ENCODE data around the gene TNFRSF19. TPM values are rescaled to one million over a fixed set of nuclear protein-coding genes. Genes with fewer than 3 reads are reported as not detected.

The TNFRSF19 gene
- total RNA-seq, 3 donors from 2014 or later, result 5.3 to 9.1 (median 7.9) TPM

- Histone ChIP-seq H3K4me3 (no peak overlapping the region), H3K36me3 (no peaks in the 10 kb centered on the region), H3K27me3 (no peaks in the 10 kb centered on the region), H3K9me3 (no peaks in the 10 kb centered on the region), H3K27ac (no peak overlapping the region), H3K4me1 (peaks cover 0 to 4% of the 10 kb centered on the region in 2 donors)
- no peak for TF ChIP-seq POLR2AphosphoS5 (IDR thresholded peaks at IDR 0.05)
- no peak for TF ChIP-seq CTCF (IDR thresholded peaks at IDR 0.05)
- TF ChIP-seq POLR2A (IDR thresholded peaks at IDR 0.05), result no peak
- DNase-seq (ENCODE audit: low spot score in 2 of 2), result no peak
- intact Hi-C loops (cut with DNase I; ENCODE audit: low total_unique reads), result no loop called here
Observed at GRCh38 chr13:23699271-23699670, 129.1 kb downstream of the TNFRSF19 start.

GRCh38 chr13:23701186-23701585 lies 131.0 kb downstream of the TNFRSF19 start:
- Histone ChIP-seq H3K36me3 (no peaks in the 10 kb centered on the region), H3K27ac (peak overlapping the region; percentile 35 to 78), H3K4me1 (peaks cover 0 to 4% of the 10 kb centered on the region in 2 donors), H3K9me3 (no peaks in the 10 kb centered on the region), H3K27me3 (no peaks in the 10 kb centered on the region), H3K4me3 (no peak overlapping the region)
- TF ChIP-seq POLR2A (IDR thresholded peaks at IDR 0.05), result no peak
- no peak for TF ChIP-seq CTCF (IDR thresholded peaks at IDR 0.05)
- no peak for TF ChIP-seq POLR2AphosphoS5 (IDR thresholded peaks at IDR 0.05)
- no peak for DNase-seq (ENCODE audit: low spot score in 2 of 2)
- intact Hi-C loops (cut with DNase I; ENCODE audit: low total_unique reads), result no loop called here

GRCh38 chr13:23701636-23702035 lies 131.4 kb downstream of the TNFRSF19 start:
- no peaks in the 10 kb centered on the region for H3K9me3 ChIP-seq
- no peaks in the 10 kb centered on the region for H3K36me3 ChIP-seq
- peak in 1 of 2 donors; percentile 60 for DNase-seq (ENCODE audit: low spot score in 2 of 2)
- H3K4me1 ChIP-seq, result peaks cover 0 to 4% of the 10 kb centered on the region in 2 donors
- no peaks in the 10 kb centered on the region for H3K27me3 ChIP-seq
- H3K27ac ChIP-seq, result peak overlapping the region in 1 of 2 donors; percentile 85
- no peak for TF ChIP-seq CTCF (IDR thresholded peaks at IDR 0.05)
- TF ChIP-seq POLR2A (IDR thresholded peaks at IDR 0.05), result no peak
- peak in 2 of 3 donors; percentile 29 to 59 for TF ChIP-seq POLR2AphosphoS5 (IDR thresholded peaks at IDR 0.05)
- intact Hi-C loops (cut with DNase I; ENCODE audit: low total_unique reads), result no loop called here
- no peak overlapping the region for H3K4me3 ChIP-seq

GRCh38 chr13:23703246-23703860 lies 133.1 kb downstream of the TNFRSF19 start:
- H3K9me3 ChIP-seq, result no peaks in the 10 kb centered on the region
- H3K4me1 ChIP-seq, result peaks cover 0 to 4% of the 10 kb centered on the region in 2 donors
- H3K4me3 ChIP-seq, result no peak overlapping the region
- no peak for TF ChIP-seq CTCF (IDR thresholded peaks at IDR 0.05)
- TF ChIP-seq POLR2AphosphoS5 (IDR thresholded peaks at IDR 0.05), result no peak
- TF ChIP-seq POLR2A (IDR thresholded peaks at IDR 0.05), result no peak
- DNase-seq (ENCODE audit: low spot score in 2 of 2), result no peak
- intact Hi-C loops (cut with DNase I; ENCODE audit: low total_unique reads), result no loop called here
- peak overlapping the region; percentile 65 to 85 for H3K27ac ChIP-seq
- H3K27me3 ChIP-seq, result no peaks in the 10 kb centered on the region
- no peaks in the 10 kb centered on the region for H3K36me3 ChIP-seq

- no peak overlapping the region for H3K27ac ChIP-seq
- H3K4me3 ChIP-seq, result no peak overlapping the region
- H3K27me3 ChIP-seq, result no peaks in the 10 kb centered on the region
- intact Hi-C loops (cut with DNase I; ENCODE audit: low total_unique reads), result no loop called here
- TF ChIP-seq POLR2AphosphoS5 (IDR thresholded peaks at IDR 0.05) (no peak), CTCF (IDR thresholded peaks at IDR 0.05) (no peak), POLR2A (IDR thresholded peaks at IDR 0.05) (no peak)
- H3K9me3 ChIP-seq, result no peaks in the 10 kb centered on the region
- peaks cover 0 to 4% of the 10 kb centered on the region in 2 donors for H3K4me1 ChIP-seq
- no peaks in the 10 kb centered on the region for H3K36me3 ChIP-seq
- DNase-seq (ENCODE audit: low spot score in 2 of 2), result no peak
Observed at GRCh38 chr13:23705583-23705982, 135.4 kb downstream of the TNFRSF19 start.
